ENCODE results near the gene ZNF341. TPM values are rescaled to one million over a fixed set of nuclear protein-coding genes. Genes with fewer than 3 reads are reported as not detected.

The ZNF341 gene
- total and polyA plus RNA-seq, 2 donors (not counting 1 experiment from before 2014, with no cell fraction given): 9.1 to 10.9 TPM

- Histone ChIP-seq H2AFZ (ENCODE audit: insufficient read depth, low read depth, low read length, poor library complexity, severe bottlenecking) (peak overlapping the region; percentile 35), H3K79me2 (ENCODE audit: control insufficient read depth, insufficient read depth, low read length) (peaks cover 4% of the 10 kb centered on the region), H3K27ac (ENCODE audit: low read length in 2 of 2) (peak overlapping the region; percentile 74 to 77), H3K4me3 (ENCODE audit: control extremely low read depth in 1 of 5, extremely low read depth in 1 of 5, insufficient read depth in 1 of 5, low read depth in 2 of 5, low read length in 4 of 5) (peak overlapping the region in 2 of 5 experiments; percentile 22 to 25), H3K27me3 (replicated peaks in 1 of 4; ENCODE audit: control extremely low read depth in 1 of 4, control insufficient read depth in 3 of 4, insufficient read depth in 4 of 4, low read length in 3 of 4) (no peaks in the 10 kb centered on the region), H3K4me2 (replicated peaks; ENCODE audit: low read depth, low read length, poor library complexity, severe bottlenecking) (peak overlapping the region; percentile 97), H3K4me1 (ENCODE audit: control insufficient read depth in 2 of 2, insufficient read depth in 2 of 2, low read length in 2 of 2) (peaks cover 20 to 29% of the 10 kb centered on the region in 2 donors), H3K9me3 (ENCODE audit: control extremely low read depth in 1 of 3, control insufficient read depth in 2 of 3, insufficient read depth in 1 of 3, low read length in 2 of 3) (peaks cover 1 to 30% (median 15%) of the 10 kb centered on the region in 3 donors), H3K9ac (ENCODE audit: low read length) (peak overlapping the region; percentile 24), H3K36me3 (replicated peaks in 1 of 2; ENCODE audit: control extremely low read depth in 1 of 2, control insufficient read depth in 1 of 2, extremely low read depth in 1 of 2, insufficient read depth in 2 of 2, low read length in 1 of 2) (no peaks in the 10 kb centered on the region), H4K20me1 (ENCODE audit: control insufficient read depth, insufficient read depth, low read length, poor library complexity, severe bottlenecking) (no peaks in the 10 kb centered on the region)
- CTCF ChIA-PET: interaction anchor here (0.6 to 2.7 kb wide), 9 partner anchors 21 to 336 kb away, joined by 3 to 21 read pairs (median 5); partner anchors contain the start of gene CHMP4B
- Mint-ChIP-seq H3K27me3 (no peaks in the 10 kb centered on the region), H3K4me1 (peaks cover 24% of the 10 kb centered on the region), H3K4me3 (peak overlapping the region; percentile 98), H3K27ac (peak overlapping the region; percentile 88), H3K9me3 (ENCODE audit: insufficient read depth) (peaks cover 5% of the 10 kb centered on the region)
- DNase-seq (peak; percentile 67), ATAC-seq (ENCODE audit: low read depth) (no peak)
- POLR2A ChIA-PET: interaction anchor here (0.6 to 3.5 kb wide), 9 partner anchors 14 to 291 kb away, joined by 3 to 31 read pairs (median 10); partner anchors contain the start of genes CHMP4B, PXMP4, RALY and SNTA1
- intact Hi-C loops (cut with micrococcal nuclease): loop anchor here (1.0 to 2.0 kb wide), 3 partner anchors 14 to 245 kb away; partner anchors contain the start of gene PXMP4
- TF ChIP-seq, protein P1, sequence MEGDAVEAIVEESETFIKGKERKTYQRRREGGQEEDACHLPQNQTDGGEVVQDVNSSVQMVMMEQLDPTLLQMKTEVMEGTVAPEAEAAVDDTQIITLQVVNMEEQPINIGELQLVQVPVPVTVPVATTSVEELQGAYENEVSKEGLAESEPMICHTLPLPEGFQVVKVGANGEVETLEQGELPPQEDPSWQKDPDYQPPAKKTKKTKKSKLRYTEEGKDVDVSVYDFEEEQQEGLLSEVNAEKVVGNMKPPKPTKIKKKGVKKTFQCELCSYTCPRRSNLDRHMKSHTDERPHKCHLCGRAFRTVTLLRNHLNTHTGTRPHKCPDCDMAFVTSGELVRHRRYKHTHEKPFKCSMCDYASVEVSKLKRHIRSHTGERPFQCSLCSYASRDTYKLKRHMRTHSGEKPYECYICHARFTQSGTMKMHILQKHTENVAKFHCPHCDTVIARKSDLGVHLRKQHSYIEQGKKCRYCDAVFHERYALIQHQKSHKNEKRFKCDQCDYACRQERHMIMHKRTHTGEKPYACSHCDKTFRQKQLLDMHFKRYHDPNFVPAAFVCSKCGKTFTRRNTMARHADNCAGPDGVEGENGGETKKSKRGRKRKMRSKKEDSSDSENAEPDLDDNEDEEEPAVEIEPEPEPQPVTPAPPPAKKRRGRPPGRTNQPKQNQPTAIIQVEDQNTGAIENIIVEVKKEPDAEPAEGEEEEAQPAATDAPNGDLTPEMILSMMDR (IDR thresholded peaks at IDR 0.05): no peak
- no peak for TF ChIP-seq EZH2 (IDR thresholded peaks at IDR 0.05; ENCODE audit: borderline replicate concordance, insufficient read depth, low read depth, low read length, poor library complexity, severe bottlenecking)
- 36% methylated on average over 2 of the region's 6 CpGs for WGBS (ENCODE audit: insufficient coverage)
These were observed 2.1 kb downstream of the ZNF341 start for GRCh38 chr20:33733654-33734576.

DNA sequence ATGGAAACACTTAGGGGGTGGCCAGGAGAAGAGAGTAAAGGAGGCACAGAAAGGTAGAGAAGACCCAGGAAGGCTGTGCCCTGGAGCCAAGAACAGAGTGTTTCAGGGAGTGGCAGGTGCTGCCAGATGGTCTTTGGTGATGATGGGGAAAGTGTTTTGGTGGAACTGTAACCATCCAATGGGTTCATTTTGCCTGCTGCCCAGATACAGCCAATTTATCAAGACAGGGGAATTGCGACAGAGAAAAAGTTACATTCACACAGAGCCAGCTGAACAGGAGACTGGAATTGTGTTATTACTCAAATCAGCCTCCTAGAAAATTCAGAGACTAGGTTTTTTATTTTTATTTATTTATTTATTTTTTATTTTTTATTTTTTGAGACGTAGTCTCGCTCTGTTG lies 5.2 kb downstream of the ZNF341 start:
- Histone ChIP-seq H3K36me3 (replicated peaks in 1 of 2; ENCODE audit: control extremely low read depth in 1 of 2, control insufficient read depth in 1 of 2, extremely low read depth in 1 of 2, insufficient read depth in 2 of 2, low read length in 1 of 2) (no peaks in the 10 kb centered on the region), H3K27ac (ENCODE audit: low read length in 2 of 2) (no peak overlapping the region), H4K20me1 (ENCODE audit: control insufficient read depth, insufficient read depth, low read length, poor library complexity, severe bottlenecking) (no peaks in the 10 kb centered on the region), H3K4me3 (ENCODE audit: control extremely low read depth in 1 of 5, extremely low read depth in 1 of 5, insufficient read depth in 1 of 5, low read depth in 2 of 5, low read length in 4 of 5) (no peak overlapping the region), H3K27me3 (replicated peaks in 1 of 4; ENCODE audit: control extremely low read depth in 1 of 4, control insufficient read depth in 3 of 4, insufficient read depth in 4 of 4, low read length in 3 of 4) (no peaks in the 10 kb centered on the region), H3K79me2 (ENCODE audit: control insufficient read depth, insufficient read depth, low read length) (peaks cover 4% of the 10 kb centered on the region), H3K4me1 (ENCODE audit: control insufficient read depth in 2 of 2, insufficient read depth in 2 of 2, low read length in 2 of 2) (peaks cover 20 to 23% of the 10 kb centered on the region in 2 donors), H3K4me2 (replicated peaks; ENCODE audit: low read depth, low read length, poor library complexity, severe bottlenecking) (no peak overlapping the region), H3K9me3 (ENCODE audit: control extremely low read depth in 1 of 3, control insufficient read depth in 2 of 3, insufficient read depth in 1 of 3, low read length in 2 of 3) (peaks cover 1 to 30% (median 15%) of the 10 kb centered on the region in 3 donors), H2AFZ (ENCODE audit: insufficient read depth, low read depth, low read length, poor library complexity, severe bottlenecking) (no peak overlapping the region), H3K9ac (ENCODE audit: low read length) (no peak overlapping the region)
- H3K9me3 Mint-ChIP-seq (ENCODE audit: insufficient read depth): peaks cover 5% of the 10 kb centered on the region
- H3K27ac Mint-ChIP-seq: peak overlapping the region; percentile 37
- ChIA-PET POLR2A (no interaction called here), CTCF (no interaction called here)
- no peaks in the 10 kb centered on the region for H3K27me3 Mint-ChIP-seq
- no peak for DNase-seq
- H3K4me1 Mint-ChIP-seq: peaks cover 21% of the 10 kb centered on the region
- TF ChIP-seq EZH2 (IDR thresholded peaks at IDR 0.05; ENCODE audit: borderline replicate concordance, insufficient read depth, low read depth, low read length, poor library complexity, severe bottlenecking): no peak
- TF ChIP-seq, protein P1 (IDR thresholded peaks at IDR 0.05): no peak
- no peak overlapping the region for H3K4me3 Mint-ChIP-seq
- intact Hi-C loops (cut with micrococcal nuclease): no loop called here
- 100% methylated on average over 2 of the region's 3 CpGs for WGBS (ENCODE audit: insufficient coverage)
- no peak for ATAC-seq (ENCODE audit: low read depth)
